GM12875 (cell line): ENCODE measurements around the gene SEMA4B.
A peak's percentile ranks its signal among the peaks of the same experiment; 100 is the strongest.

Experiments used
- H3K4me3 ChIP-seq: one replicate; pipeline ENCODE4 v1.5.1; 2011; ENCODE audit warnings: low read depth, low read length, control low read depth
- TF ChIP-seq, protein P1 (sequence below): IDR thresholded peaks from 2 replicates; pipeline ENCODE4 v1.5.1; 2011; ENCODE audit warnings: low read depth, mild to moderate bottlenecking, control low read depth, inconsistent platforms, low read length, moderate library complexity, borderline replicate concordance; ENCODE audit not compliant: insufficient read depth

SEMA4B gene

DNA sequence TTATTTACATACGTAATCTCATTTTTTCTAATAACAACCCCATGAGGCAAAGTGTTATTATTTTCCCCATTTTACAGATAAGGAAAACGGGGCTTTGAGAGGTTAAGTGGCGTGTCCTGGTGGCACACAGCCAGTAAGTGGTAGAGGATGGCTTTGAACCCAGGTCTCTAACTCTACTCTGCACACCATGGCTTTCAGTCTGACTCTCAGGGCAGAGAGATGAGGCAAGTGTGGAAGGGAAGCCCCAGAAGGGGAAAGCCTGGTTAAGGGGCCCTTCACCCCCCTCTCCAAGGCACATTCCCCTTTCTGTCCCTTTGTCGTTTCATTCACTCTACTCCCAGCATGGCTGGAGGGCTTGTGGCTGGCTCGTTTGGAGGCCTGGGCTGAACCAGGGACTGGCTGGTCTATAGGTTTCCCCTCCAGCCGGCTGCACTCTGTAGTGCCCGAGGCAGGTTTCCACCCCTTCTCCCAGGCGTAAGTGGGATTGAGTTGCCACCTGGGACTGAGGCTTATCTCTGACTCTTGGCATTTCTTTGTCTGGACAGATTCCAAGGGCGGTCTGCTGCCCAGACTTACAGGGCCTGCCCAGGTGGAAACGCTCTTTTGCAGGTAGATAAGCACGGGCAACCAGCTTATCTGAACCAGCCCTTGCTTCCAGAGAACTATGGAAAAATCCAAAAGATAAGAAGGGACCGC lies 12.1 kb downstream of the SEMA4B start:
- TF ChIP-seq, protein P1, sequence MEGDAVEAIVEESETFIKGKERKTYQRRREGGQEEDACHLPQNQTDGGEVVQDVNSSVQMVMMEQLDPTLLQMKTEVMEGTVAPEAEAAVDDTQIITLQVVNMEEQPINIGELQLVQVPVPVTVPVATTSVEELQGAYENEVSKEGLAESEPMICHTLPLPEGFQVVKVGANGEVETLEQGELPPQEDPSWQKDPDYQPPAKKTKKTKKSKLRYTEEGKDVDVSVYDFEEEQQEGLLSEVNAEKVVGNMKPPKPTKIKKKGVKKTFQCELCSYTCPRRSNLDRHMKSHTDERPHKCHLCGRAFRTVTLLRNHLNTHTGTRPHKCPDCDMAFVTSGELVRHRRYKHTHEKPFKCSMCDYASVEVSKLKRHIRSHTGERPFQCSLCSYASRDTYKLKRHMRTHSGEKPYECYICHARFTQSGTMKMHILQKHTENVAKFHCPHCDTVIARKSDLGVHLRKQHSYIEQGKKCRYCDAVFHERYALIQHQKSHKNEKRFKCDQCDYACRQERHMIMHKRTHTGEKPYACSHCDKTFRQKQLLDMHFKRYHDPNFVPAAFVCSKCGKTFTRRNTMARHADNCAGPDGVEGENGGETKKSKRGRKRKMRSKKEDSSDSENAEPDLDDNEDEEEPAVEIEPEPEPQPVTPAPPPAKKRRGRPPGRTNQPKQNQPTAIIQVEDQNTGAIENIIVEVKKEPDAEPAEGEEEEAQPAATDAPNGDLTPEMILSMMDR, result no peak
- no peak overlapping the region for H3K4me3 ChIP-seq

DNA sequence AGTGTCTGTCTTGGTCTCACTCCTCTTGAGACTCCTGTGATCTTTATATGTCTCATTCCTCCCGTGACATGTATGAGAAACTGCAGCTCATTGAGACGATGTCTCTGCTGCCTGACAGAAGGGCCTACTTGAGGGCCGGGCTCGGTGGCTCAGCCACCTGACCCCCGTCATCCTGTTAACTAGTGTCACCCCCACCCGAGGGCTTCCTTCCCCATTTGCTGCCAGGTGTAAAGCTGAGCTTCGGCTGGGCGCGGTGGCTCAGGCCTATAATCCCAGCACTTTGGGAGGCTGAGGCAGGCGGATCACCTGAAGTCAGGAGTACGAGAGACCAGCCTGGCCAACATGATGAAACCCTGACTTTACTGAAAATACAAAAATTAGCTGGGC lies 12.7 kb downstream of the SEMA4B start:
- TF ChIP-seq, protein P1, result no peak
- H3K4me3 ChIP-seq, result no peak overlapping the region

DNA sequence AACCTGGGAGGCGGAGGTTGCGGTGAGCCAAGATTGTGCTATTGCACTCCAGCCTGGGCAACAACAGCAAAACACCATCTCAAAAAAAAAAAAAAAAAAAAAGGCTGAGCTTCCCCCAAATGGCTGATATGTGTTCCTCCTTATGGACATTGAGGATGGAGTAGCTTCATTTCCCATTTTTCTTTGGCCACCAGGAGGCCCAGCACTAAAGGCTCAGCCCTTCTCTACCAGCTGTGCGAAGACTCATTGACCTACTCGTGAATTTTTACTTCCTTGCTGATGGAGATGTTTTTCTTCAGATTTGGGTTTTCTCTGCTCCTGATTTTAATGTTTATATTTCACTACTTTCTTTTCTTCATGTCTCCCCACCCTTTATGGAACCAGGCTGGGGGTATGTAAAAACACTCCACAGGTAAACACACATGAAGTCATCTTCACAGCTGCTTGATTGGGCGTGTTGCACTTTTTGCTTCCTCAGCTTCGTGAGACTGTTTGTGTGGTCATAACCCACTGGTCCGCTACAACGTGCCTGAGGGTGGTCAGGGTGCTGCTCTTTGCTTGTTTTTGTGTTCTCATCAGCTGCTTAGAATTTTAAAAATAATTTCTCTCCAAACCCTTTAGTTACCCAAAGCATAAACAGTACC lies 13.5 kb downstream of the SEMA4B start:
- H3K4me3 ChIP-seq, result no peak overlapping the region
- TF ChIP-seq, protein P1, result 0 out of 2 replicates have a peak, but pooled peaks have one; percentile 12

DNA sequence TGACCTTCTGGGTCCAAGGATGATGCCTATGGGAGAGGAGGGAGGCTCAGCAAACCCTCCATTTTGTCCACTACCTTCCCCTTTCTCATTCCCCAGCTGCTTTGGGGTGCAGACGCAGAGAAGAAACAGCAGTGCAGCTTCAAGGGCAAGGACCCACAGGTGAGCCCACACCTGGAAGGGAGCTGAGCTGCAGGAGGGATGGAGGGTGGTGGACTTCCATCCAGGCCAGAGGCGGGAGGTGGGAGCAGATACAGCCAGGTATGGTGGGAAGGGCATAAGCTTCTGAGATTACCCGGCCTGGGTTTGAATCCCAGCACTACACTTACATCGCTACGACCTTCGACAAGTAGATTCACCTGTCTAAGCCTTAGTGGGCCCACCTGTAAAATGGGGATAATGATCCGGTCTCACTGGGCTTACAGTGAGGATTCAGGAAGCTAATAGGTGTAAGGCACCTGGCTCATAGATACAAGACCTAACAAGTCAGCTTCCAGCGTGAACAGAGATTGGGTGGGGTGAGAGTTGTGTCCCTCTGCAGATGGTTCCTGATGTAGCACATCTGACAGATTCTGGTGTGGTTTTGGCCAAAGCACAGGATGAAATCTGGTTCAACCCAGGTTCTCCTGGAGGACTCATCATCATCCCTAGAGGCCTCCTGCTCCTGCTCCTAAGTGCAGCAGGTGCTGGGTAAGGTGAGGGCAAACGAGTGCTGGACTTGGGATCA lies 16.7 kb downstream of the SEMA4B start:
- TF ChIP-seq, protein P1, result no peak
- no peak overlapping the region for H3K4me3 ChIP-seq

DNA sequence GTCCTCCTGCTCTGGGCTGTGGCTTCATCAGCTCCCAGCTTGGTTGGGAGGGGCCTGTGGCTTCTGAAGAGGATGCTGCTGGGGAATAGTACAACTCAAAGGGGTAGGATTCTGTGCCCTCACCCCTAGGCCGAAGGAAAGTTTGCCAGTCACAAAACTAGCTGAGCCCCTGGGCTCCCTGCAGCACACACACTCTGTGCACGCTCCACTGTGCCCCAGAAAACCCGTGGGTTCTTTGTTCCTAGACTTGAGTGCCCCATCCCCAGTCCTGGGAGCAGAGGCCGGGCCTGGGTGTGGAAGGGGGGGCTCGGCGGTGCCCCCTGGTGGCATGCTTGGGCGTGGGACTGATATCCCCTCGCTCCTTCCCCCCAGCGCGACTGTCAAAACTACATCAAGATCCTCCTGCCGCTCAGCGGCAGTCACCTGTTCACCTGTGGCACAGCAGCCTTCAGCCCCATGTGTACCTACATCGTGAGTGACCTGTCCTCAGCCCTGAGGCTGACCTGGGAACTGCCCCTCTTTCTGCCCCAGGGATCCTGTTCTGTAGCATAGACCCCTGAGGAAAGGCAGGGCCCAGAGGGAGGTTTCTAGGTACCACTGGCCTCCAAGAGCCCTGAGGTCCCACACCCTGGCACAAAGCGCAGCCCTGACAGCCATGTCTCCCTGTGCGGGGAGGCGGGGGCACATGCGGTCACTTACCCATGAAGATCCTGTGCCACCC lies 18.5 kb downstream of the SEMA4B start:
- TF ChIP-seq, protein P1, result peak; percentile 83
- H3K4me3 ChIP-seq, result no peak overlapping the region

DNA sequence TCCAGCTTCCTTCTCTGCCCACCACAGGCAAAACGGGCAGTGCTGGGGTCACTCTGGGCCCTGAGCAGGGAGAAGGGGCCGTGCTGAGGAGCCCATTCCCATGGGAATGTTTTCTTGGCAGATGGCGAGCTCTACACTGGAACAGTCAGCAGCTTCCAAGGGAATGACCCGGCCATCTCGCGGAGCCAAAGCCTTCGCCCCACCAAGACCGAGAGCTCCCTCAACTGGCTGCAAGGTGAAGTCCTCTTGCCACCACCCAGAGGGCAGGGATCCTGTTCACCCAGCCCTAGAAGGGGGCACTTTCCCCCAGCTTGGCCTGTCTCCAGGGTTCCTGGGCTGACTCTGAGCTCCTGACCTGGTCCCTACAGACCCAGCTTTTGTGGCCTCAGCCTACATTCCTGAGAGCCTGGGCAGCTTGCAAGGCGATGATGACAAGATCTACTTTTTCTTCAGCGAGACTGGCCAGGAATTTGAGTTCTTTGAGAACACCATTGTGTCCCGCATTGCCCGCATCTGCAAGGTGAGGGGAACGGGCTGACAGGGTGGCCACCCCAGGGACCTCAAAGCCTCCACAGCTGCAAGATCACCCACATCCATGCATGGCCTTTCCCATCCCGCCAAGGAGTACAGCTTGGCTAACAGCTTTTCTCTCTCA lies 20.2 kb downstream of the SEMA4B start:
- TF ChIP-seq, protein P1, result peak; percentile 82
- H3K4me3 ChIP-seq, result no peak overlapping the region
